Activated CD8-positive, alpha-beta memory T cell treated with anti-CD3 and anti-CD28 coated beads, Interleukin-2, amount 50 U/mL, for 24 hours (primary cell): Measurements from ENCODE around the gene TLNRD1.
"Not testable (repeated sequence)": the region's sequence is repeated elsewhere in the genome, so short reads cannot be mapped to it uniquely, and the experiment has no call there.

Experiments
- DNase-seq: peaks from one replicate; pipeline ENCODE4 v3.0.0-alpha.2; 2020; ENCODE audit errors: extremely low read depth

Gene TLNRD1

GRCh38 chr15:81000624-81001151, at the start of gene TLNRD1:
Gene TLNRD1, plus strand, starts transcription at chr15:81000923. Its CDS starts 1,349 bp downstream, at chr15:81002272.
- peak; percentile 58 for DNase-seq

GRCh38 chr15:80951941-80952340, 48.8 kb upstream of the TLNRD1 start:
- DNase-seq, result no peak

- DNase-seq, result no peak
These were observed 47.4 kb upstream of the TLNRD1 start for GRCh38 chr15:80953001-80953952.

GRCh38 chr15:80953953-80954778, 46.6 kb upstream of the TLNRD1 start:
- DNase-seq, result no peak

GRCh38 chr15:80955571-80956452, 44.9 kb upstream of the TLNRD1 start:
- DNase-seq, result peak; percentile 24

- no peak for DNase-seq
These were observed 43.2 kb upstream of the TLNRD1 start for GRCh38 chr15:80957556-80957955.

GRCh38 chr15:80957976-80958375, 42.7 kb upstream of the TLNRD1 start:
- DNase-seq, result no peak

GRCh38 chr15:80958818-80959495, 41.8 kb upstream of the TLNRD1 start:
- no peak for DNase-seq

GRCh38 chr15:80965454-80965853, 35.3 kb upstream of the TLNRD1 start:
- not testable (repeated sequence) for DNase-seq

- no peak for DNase-seq
These were observed 34.1 kb upstream of the TLNRD1 start for GRCh38 chr15:80966431-80967197.

GRCh38 chr15:80967451-80967850, 33.3 kb upstream of the TLNRD1 start:
- DNase-seq, result no peak

- no peak for DNase-seq
These were observed 32.7 kb upstream of the TLNRD1 start for GRCh38 chr15:80967991-80968510.

GRCh38 chr15:80969316-80969715, 31.4 kb upstream of the TLNRD1 start:
- DNase-seq, result no peak

GRCh38 chr15:80970018-80970657, 30.6 kb upstream of the TLNRD1 start:
- DNase-seq, result peak; percentile 31

- DNase-seq, result no peak
These were observed 30.1 kb upstream of the TLNRD1 start for GRCh38 chr15:80970658-80971057.

GRCh38 chr15:80971143-80971542, 29.6 kb upstream of the TLNRD1 start:
- no peak for DNase-seq

GRCh38 chr15:80972276-80972675, 28.4 kb upstream of the TLNRD1 start:
- DNase-seq, result no peak

GRCh38 chr15:80974914-80975313, 25.8 kb upstream of the TLNRD1 start:
- no peak for DNase-seq

- DNase-seq, result no peak
These were observed 23.9 kb upstream of the TLNRD1 start for GRCh38 chr15:80976851-80977250.
